ENCODE data around the gene IGSF8. TPM values are rescaled to one million over a fixed set of nuclear protein-coding genes. Genes with fewer than 3 reads are reported as not detected.
"Not testable (repeated sequence)": the region's sequence is repeated elsewhere in the genome, so short reads cannot be mapped to it uniquely, and the experiment has no call there.

The IGSF8 gene
- total RNA-seq, 1 donor from 2014 or later, result 22.4 TPM

DNA sequence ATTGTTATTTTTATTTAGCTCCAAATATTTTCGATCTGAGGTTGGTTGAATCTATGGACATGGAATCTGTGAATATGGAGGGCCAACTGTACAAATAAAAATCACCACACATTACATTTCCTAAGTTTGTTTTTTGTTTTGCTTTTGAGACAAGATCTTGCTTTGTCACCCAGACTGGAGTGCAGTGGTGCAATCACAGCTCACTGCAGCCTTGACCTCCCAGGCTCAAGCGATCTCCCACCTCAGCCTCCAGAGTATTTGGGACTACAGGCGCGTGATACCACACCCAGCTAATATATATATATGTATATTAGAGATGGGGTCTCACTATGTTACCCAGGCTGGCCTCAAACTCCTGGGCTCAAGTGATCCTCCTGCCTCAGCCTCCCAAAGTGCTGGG lies 27.9 kb upstream of the IGSF8 start:
- not testable (repeated sequence) for DNase-seq (ENCODE audit: low spot score)

DNA sequence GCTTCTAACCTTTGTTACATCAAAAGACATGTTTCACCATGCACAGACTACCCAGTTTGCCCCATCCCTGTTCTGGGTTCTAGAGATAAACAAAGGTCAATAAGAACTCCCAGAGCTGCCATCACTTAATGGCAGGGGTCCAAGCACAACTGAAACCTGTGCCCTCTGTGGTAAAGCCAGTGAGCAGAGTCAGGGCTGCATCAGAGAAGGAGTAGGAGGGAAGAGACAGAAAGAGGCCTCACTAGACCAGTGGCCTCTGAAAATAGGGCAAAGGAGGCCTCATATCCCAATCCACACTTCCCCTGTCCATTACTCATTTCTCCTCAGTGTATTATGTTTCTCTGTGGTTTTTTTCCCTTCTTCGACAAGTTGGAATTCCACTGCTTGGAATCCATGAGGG lies 27.3 kb upstream of the IGSF8 start:
- DNase-seq (ENCODE audit: low spot score), result no peak

DNA sequence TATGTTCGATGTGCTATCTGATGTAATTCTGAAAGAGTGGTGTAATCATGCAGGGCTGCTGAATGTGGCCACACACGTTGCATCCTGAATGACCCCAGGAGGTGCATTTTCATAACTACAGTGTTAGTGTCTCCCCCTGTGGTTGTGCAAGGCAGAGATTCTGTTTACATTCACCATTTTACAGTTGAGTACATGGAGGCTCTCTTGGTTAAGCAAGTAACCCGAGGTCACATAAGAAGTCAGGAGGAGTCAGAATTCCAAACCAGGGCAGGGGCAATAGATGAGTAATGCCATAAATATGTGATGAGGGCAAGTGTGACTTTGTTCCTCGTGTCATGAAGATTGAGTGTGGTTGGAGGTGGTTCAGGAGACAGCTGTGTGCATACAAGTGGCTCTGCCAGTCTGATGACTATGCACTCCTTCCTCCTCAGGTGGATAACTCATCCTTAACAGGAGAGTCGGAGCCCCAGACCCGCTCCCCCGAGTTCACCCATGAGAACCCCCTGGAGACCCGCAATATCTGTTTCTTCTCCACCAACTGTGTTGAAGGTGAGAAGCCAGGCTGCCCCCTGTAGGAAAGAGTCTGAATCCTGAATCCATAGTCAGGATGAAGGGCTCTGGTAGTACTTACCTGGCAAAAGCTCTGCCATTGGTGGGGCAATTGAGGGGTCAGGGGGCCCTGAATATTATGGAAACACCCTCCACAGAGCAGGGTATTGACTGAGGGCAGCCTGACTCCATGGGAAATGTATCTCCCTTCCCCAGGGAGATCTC lies 26.5 kb upstream of the IGSF8 start:
- DNase-seq (ENCODE audit: low spot score), result no peak

DNA sequence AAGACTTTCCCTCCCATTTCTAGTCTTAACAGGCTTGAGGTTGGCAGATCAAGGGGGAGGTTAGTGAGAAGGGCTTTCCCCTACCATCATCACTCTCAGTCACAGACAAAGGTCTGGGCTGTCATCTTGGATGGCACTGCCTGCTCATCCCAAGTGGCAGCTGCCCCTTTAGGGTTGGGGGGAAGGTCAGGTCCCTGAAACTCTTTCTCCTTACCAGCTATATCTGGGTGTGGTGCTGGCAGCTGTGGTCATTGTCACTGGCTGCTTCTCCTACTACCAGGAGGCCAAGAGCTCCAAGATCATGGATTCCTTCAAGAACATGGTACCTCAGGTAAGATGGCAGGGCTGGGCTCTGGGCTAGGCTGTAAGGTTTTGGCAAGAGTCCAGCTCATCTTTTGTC lies 25.3 kb upstream of the IGSF8 start:
- no peak for DNase-seq (ENCODE audit: low spot score)

DNA sequence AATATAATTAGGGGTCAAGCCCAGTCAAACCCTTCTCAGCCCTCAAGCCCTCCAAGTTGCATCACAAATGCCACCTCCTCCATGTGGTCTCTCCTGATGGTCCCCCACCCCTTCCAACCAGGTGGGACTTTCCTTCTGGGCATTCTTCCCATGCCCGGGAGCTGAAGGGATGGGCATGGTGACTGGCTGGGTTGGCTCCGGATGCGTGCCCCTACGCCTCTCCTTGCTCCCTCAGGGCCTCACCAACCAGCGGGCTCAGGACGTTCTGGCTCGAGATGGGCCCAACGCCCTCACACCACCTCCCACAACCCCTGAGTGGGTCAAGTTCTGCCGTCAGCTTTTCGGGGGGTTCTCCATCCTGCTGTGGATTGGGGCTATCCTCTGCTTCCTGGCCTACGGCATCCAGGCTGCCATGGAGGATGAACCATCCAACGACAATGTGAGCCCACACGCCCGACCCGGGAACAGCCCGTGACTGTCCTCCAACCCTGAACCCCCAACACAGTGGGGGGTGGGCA lies 24.6 kb upstream of the IGSF8 start:
- no peak for DNase-seq (ENCODE audit: low spot score)

DNA sequence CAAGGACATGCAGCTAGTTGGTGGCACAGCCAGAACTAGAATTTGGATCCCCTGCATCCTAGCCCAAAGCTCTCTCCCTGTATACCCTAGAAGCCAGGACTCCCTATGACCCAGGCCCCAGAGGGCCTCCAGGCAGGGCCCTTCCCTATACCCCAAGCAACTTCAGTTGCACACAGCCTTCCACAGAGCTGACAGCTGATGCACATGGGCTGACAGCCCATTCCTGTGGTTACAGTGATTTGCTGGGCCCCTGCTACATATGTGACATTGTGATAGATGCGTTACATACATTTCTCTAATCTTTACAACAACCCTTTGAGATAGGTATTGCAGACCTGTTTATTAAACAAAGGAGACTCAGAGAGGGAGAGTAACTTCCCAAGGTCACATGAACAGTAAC lies 23.0 kb upstream of the IGSF8 start:
- no peak for DNase-seq (ENCODE audit: low spot score)

DNA sequence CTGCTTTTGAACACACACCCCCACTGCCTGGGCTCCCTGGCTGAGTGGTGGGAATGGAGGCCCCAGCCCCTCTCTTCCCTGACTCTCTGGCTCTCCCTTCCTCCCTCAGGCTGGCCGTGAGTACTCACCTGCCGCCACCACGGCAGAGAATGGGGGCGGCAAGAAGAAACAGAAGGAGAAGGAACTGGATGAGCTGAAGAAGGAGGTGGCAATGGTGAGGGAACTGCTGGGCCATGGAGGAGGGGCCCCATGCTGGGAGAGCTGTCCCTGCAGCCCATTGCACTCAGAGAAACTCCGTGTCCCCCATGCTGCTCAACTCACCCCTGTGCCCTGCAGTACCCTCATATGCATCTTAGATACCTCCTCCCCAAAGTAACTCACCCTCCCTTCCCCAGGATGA lies 22.4 kb upstream of the IGSF8 start:
- no peak for DNase-seq (ENCODE audit: low spot score)

DNA sequence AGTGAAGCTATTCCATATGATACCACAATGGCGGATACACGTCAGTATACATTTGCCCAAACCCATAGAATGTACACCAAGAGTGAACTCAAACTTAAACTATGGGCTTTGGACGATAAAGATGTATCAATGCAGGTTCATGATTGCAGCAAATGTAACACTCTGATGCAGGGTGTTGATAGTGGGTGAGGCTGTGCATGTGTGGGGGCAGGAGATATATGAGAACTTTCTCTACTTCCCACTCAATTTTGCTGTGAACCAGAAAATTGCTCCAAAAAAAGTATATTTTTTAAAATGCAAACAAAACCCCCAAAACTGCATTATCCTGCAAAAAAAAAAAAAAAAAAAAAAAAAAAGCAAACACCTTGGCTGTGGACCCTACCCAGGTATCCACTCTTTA lies 20.5 kb upstream of the IGSF8 start:
- DNase-seq (ENCODE audit: low spot score), result no peak

DNA sequence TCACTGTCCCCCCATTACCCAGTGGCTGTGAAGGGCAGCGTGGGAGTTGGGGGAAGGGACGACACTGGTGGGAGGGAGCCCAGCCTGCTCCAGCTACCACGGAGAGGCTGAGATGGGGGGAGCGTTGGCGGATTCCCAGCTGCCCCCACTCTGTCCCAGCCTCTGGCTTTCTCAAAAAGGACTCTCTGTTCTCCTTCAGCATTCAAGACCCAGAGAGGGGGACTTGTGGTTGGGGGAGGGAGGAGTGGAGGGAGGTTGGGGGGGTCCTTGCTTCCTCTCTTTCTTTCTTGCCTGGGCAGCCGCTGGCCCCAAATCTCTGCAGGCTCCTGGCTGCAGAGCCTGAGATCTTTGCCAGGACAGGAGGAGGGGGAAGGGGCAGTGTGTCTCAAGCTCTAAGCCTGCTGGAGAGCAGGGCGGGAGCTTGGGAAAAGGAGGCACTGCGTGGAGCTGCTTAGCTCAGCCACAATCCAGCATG lies 19.3 kb upstream of the IGSF8 start:
- DNase-seq (ENCODE audit: low spot score), result peak; percentile 69

DNA sequence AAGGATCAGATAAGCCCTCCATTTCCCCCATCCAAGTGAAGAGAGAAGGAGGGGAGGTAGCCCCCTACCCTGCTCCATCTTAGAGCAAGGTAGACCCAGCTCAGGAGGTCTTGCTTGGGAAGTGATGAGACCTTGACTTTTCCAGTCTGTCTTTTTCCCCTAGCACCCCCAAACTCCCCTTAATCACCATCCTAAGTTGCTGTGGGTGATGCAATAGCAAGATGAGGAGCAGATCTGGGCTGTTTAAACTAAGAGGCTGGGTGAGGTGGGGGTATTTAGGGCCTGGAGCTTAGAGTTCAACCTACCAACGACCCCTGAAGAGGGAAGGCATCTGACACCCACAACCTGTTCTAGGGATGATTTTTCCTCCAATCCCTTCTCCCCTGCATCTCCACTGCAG lies 18.9 kb upstream of the IGSF8 start:
- DNase-seq (ENCODE audit: low spot score), result no peak

DNA sequence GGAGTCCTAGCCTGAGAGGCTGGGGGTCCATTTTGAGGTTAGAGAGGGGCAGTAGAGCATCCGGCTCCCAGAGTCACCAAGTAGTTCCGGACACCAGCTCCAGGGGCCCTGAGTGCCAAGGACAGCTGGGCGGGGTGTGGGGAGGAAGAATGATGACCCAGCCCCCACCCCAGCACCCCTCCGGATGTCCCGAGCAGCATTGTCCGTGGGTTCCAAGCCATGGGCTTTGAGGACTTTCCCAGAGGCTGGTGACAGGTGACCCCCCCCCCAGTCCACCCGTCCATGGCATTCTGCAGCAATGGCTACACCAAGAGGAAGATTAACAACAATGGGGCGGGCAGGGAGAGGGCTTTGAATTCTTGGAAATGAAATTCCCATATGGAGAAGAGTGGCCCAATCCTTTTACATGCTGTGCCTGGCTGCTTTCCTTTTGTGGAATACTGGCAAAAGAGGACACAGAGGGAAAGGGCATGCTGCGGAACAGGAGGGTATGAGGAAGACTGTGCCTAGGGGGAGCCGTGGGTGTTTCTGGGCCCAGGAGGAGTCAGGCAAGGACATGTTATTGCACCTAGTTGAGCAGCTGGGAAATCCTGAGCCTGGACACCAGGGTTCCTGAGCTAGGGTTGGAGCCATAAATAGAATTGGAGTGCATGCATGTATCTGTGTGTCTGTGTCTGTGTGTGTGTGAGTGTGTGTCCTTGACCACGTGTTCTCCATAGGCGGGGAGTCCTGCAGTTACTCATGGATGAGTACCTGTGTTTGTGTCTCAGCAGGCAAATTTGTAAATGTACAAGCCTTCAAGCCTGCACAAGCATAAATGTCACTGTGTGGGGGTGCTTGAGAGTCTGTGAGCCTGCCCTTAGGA lies 18.1 kb upstream of the IGSF8 start:
- DNase-seq (ENCODE audit: low spot score), result no peak

DNA sequence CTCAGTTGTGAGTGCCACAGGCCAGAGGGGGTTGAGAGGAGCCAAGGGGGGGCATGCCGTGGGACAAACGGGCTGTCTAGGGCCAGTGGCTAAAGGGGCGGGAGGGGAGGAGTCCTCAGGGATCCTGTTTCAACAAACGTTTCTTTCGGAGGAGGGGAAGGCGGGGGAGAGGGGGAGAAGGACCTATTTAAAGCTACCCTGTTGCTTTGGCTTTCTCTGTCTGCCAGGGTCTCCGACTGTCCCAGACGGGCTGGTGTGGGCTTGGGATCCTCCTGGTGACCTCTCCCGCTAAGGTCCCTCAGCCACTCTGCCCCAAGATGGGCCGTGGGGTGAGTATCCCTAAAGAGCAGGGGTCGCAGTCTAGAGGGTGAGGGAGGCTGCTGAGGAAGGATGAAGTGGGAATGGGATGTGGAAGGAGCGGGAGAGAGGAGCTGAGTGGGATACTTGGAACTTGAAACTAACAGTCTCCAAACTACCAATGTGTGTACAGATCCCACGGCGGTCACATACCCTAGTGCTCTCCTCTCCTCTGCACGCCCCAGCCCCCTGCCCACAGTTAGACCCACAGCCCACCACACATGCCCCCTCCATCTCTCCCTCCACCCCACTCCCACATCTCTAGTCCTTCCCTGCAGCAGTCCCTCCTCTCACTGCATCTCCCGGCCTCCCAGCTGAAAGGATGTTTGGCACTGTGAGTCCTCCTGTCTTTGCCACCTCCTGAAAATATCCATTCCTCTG lies 17.3 kb upstream of the IGSF8 start, which contains the start of gene ATP1A2:
ATP1A2 (plus strand) TSS at position 215 of the 738 bp plus-strand sequence; CDS start at position 318, 103 bp downstream.
- DNase-seq (ENCODE audit: low spot score), result no peak

DNA sequence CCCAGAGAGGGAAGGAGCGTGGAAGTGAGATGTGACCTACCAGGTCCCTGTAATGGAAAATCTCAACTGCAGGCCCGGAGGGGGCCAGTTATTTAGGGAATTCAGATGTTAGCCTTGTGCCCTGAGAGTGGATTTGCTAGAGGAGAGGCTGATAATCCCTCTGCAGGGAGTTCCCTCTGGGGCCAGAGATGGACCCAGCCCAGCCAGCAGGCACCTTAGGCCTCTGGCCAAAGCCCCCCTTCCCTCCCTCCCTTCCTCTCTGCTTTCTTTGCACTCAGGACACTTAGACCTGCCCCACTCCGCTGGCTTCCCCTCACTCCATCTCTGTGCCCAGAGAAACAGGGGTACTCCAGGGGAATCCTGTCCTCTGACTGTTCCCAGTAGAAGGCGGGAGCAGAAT lies 15.7 kb upstream of the IGSF8 start:
- no peak for DNase-seq (ENCODE audit: low spot score)

DNA sequence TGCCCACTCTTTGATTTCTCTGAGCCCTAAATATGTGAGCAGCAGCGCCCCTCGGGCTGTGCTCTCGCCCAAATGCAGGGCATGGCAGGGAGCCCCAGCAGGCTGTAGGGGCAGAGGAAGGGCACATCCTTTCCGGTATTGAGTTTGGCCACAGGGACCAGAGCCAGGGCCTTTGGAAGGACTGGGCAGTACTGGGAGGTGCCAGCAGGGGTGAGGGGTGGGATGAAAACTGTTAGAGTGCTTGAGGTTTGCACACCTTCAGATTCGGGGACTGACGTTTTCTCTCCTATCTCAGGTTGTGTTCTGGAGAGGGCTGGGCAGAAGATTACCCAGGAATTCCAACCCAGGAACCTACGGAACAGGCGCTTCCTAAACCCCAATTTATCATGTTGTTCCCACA lies 15.0 kb upstream of the IGSF8 start:
- DNase-seq (ENCODE audit: low spot score), result no peak

DNA sequence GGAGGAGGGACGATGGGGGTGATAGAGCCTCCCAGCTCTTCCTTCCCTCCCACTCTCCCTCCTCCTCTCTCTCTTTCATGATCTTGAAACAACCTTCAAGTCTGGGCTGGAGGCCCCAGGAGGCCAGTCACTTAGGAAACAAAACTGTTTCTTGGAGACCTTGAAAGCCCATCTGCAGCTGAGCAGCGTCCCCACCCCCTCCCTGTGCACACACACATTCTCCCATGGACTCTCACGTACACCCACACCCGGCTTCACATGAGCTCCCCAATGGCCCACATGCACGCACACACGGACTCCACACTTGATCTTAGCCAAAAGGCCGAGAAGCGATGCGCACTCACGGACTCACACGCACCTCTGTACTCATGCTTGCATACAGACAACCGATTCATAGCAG lies 13.9 kb upstream of the IGSF8 start:
- DNase-seq (ENCODE audit: low spot score), result no peak

DNA sequence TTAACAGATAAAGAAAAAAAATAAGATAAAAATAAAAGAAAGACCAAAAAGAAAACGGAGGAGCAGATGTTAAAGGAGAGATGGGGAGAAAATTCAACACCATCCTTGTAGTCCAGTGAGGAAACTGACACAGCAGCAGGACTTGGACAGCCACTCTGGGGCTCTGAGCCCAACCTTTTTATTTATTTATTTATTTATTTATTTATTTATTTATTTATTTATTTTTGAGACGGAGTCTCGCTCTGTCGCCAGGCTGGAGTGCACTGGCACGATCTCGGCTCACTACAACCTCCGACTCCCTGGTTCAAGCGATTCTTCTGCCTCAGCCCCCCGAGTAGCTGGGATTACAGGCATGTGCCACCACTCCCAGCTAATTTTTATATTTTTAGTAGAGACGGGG lies 13.0 kb upstream of the IGSF8 start:
- DNase-seq (ENCODE audit: low spot score), result not testable (repeated sequence)

DNA sequence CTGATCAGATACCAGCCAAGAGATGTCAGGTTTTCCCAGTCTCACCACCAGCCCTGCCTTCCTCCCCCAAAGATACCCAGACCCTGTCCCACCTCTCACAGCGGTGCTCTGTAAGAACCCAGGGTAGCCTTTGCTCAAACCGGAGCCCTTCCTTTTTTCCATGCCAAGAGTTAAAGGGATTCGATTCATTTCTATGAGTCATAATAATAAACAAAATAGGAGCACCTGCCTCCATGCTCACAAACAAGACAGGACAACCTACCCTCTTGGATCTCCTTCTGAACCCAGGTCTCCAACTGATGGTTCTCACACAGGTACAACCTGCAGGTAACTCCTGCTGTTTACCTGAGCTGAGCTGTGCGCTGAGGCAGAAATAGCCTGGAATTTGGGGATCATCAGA lies 11.3 kb upstream of the IGSF8 start:
- no peak for DNase-seq (ENCODE audit: low spot score)

DNA sequence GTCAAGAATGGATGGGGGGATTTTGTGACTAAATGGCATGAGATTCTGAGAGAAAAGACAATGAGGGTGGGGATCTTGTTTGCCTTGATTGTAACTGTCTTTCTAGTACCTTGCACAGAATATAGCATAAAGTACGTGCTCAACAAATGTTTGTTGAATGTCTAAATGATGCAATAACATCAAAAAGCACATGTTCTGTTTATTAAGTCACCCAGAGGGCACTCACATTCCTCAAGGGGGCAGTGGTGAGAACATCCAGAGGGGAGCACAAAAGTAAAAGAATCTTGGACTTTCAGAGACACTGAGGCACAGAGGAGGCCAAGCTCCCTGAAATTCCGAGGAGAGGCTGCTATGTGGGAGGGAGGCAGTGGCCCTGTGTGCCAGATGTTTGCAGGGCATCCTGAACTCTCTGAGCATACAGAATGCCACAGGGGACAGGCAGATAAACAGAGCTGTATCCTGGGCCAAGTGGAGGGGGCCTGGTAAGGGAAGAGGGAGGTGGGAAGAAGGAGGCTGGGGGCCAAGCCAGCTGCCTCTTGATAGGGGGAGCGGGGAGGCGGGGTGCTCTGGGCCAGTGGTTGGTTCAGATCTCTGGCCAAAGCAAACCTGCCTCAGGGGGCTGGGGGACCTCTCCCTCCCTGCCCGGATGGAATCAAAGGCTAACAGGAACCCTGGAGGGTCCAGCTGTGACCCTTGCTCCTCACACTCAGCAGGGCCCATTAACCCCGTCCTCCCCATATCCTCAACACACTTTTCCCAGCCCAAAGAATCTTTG lies 10.7 kb upstream of the IGSF8 start:
- no peak for DNase-seq (ENCODE audit: low spot score)

DNA sequence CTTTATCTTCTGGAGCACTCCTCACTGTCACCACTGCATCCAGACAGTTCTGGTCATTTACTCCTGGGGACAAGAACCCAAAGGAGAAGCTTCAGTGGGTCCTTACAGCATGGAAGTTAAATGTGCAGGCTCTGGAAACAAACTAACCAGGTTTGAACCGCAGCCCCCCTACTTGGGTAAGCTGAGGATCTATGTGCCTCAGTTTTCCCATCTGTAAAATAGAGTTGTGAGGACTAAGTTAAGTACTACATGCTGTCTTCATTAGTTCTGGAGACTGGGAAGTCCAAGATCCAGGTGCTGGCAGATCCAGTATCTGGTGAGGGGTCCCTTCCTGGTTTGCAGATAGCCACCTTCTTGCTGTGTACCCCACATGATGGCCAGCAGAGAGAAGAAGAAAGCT lies 9.1 kb upstream of the IGSF8 start:
- DNase-seq (ENCODE audit: low spot score), result no peak

DNA sequence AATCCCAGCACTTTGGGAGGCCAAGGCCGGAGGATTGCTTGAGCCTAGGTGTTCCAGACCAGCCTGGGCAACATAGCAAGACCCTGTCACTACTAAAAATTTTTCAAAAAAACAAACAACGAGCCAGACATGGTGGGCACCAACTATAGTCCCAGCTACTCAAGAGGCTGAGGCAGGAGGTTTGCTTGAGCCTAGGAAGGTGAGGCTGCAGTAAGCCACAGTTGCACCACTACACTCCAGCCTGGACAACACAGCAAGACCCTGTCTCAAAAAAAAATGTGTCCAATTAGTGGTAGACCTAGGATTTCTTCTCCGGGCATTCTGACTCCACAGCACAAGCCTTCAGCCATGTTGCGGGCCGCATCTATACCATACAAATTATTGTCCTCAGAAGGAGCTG lies 6.7 kb upstream of the IGSF8 start:
- no peak for DNase-seq (ENCODE audit: low spot score)

DNA sequence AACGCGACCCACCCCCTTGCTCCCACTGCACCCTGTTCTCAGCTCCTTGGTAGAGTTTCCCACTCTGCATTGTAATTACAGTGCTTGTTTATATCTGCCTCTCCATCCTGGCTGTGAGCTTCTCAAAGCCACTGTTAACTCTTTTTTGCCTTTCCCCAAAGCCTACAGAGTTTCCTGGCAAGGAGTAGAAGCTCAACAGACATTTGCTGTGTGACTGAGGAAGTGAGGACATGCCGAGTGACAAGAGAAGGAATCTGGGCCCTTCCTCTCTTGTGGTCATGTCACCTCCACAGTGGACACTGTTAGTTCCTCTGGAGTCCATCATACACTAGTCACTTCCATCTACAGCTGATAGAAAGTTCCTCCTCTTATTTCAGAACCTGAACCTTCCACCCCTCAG lies 6.1 kb upstream of the IGSF8 start:
- DNase-seq (ENCODE audit: low spot score), result no peak

Measured in ureter (tissue), 1 donor.